Gastrocnemius medialis (tissue), 4 donors: ENCODE data around the gene MORN3.

Source experiments
- POLR2A ChIP-seq, 2 donors: fragments of 450-650 bp; IDR thresholded peaks; one replicate each; pipeline ENCODE4 v1.6.1; 2017; ENCODE audit warnings: antibody characterized with exemption in 2 of 2, mild to moderate bottlenecking in 2 of 2, moderate library complexity in 2 of 2
- TF ChIP-seq, protein P1 (sequence below), 5 experiments: fragments of 450-650 bp in 3 of 5; fragments of 200-600 bp in 2 of 5; sonication (generic) in 2 of 5; IDR thresholded peaks in 4 of 5; conservative IDR thresholded peaks in 1 of 5; 1 replicate in 4 of 5; 2 replicates in 1 of 5; pipeline ENCODE4 v1.5.1; 2016 to 2019; ENCODE audit warnings: antibody characterized with exemption in 5 of 5, mild to moderate bottlenecking in 3 of 5, moderate library complexity in 3 of 5

DNA sequence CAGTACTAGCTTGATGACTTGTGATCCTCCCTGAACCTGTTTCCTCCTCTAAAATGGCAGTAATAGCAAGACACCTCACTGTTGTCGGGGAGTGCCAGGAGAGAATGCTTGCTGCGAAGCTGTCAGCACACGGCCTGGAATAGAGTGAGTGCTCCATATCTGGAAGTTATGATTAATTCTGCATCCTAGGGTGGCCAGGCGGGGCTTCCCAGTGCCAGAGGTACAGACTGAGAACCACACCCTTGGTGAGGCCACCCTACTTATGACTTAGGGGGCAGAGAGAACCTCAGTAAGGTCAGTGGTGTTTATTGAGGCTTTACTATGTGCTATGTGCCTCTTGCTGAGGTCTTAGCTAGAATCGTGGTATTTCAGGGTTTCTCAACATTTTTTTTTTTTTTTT, 20.1 kb downstream of the MORN3 start:
- TF ChIP-seq, protein P1, sequence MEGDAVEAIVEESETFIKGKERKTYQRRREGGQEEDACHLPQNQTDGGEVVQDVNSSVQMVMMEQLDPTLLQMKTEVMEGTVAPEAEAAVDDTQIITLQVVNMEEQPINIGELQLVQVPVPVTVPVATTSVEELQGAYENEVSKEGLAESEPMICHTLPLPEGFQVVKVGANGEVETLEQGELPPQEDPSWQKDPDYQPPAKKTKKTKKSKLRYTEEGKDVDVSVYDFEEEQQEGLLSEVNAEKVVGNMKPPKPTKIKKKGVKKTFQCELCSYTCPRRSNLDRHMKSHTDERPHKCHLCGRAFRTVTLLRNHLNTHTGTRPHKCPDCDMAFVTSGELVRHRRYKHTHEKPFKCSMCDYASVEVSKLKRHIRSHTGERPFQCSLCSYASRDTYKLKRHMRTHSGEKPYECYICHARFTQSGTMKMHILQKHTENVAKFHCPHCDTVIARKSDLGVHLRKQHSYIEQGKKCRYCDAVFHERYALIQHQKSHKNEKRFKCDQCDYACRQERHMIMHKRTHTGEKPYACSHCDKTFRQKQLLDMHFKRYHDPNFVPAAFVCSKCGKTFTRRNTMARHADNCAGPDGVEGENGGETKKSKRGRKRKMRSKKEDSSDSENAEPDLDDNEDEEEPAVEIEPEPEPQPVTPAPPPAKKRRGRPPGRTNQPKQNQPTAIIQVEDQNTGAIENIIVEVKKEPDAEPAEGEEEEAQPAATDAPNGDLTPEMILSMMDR (IDR thresholded peaks at IDR 0.05 in 4 of 5, conservative IDR thresholded peaks at IDR 0.05 in 1 of 5), result no peak
- no peak for TF ChIP-seq POLR2A (IDR thresholded peaks at IDR 0.05)
